Epithelial cell of proximal tubule (primary cell): ENCODE data around the gene MAP7D2. TPM values are rescaled to one million over a fixed set of nuclear protein-coding genes. Genes with fewer than 3 reads are reported as not detected.

Source experiments
- DNase-seq: peaks from one replicate; pipeline ENCODE4 v3.0.0-alpha.2; 2011; ENCODE audit warnings: low read depth
- H3K4me3 ChIP-seq: 2 replicates; pipeline ENCODE4 v1.5.1; 2011; ENCODE audit warnings: low read depth, mild to moderate bottlenecking, low read length
- CTCF ChIP-seq: conservative IDR thresholded peaks from 2 replicates; pipeline ENCODE4 v1.5.1; 2012; ENCODE audit warnings: low read depth, mild to moderate bottlenecking, low read length
- total RNA-seq: library from RNA; depleted of rRNA; stranded (reverse); fragments of >200 nt; gene quantifications from 2 replicates; pipeline ENCODE4 v1.2.3, GENCODE V29; 2015

MAP7D2 gene
- total RNA-seq, 1 donor from 2014 or later = 1.4 TPM

- TF ChIP-seq CTCF = no peak
- DNase-seq = no peak
Measured at GRCh38 chrX:20116087-20116576, 575 bp downstream of the MAP7D2 start.

GRCh38 chrX:20112022-20112774, 4.5 kb downstream of the MAP7D2 start:
- TF ChIP-seq CTCF = no peak
- H3K4me3 ChIP-seq = no peak overlapping the region
- no peak for DNase-seq

More at GRCh38 chrX:20116087-20116576, 575 bp downstream of the MAP7D2 start:
- peak overlapping the region; percentile 37 for H3K4me3 ChIP-seq

GRCh38 chrX:20111271-20111670, 5.4 kb downstream of the MAP7D2 start:
- H3K4me3 ChIP-seq = no peak overlapping the region
- no peak for DNase-seq
- TF ChIP-seq CTCF = no peak

GRCh38 chrX:20101934-20102581, 14.6 kb downstream of the MAP7D2 start:
- DNase-seq = no peak

GRCh38 chrX:20091499-20091898, 25.2 kb downstream of the MAP7D2 start:
- no peak for DNase-seq
- no peak overlapping the region for H3K4me3 ChIP-seq
- no peak for TF ChIP-seq CTCF

More at GRCh38 chrX:20101934-20102581, 14.6 kb downstream of the MAP7D2 start:
- TF ChIP-seq CTCF = no peak
- H3K4me3 ChIP-seq = no peak overlapping the region

GRCh38 chrX:20089845-20090244, 26.9 kb downstream of the MAP7D2 start:
- H3K4me3 ChIP-seq = no peak overlapping the region
- no peak for DNase-seq
- no peak for TF ChIP-seq CTCF

- no peak for DNase-seq
- no peak overlapping the region for H3K4me3 ChIP-seq
- no peak for TF ChIP-seq CTCF
Measured at GRCh38 chrX:20080277-20080676, 36.4 kb downstream of the MAP7D2 start.
